Peyer's patch (tissue), 4 donors: ENCODE results near the gene PCNP.

ENCODE experiments used
- POLR2A ChIP-seq, 2 donors: fragments of 450-650 bp; IDR thresholded peaks; one replicate each; pipeline ENCODE4 v1.5.1; 2017; ENCODE audit warnings: antibody characterized with exemption in 2 of 2, mild to moderate bottlenecking in 2 of 2, moderate library complexity in 2 of 2
- TF ChIP-seq, protein P1 (sequence below), 6 experiments: fragments of 450-650 bp in 4 of 6; fragments of 200-600 bp in 2 of 6; sonication (generic) in 1 of 6; IDR thresholded peaks; one replicate each; pipeline ENCODE4 v1.5.1; 2017 to 2019; ENCODE audit warnings: antibody characterized with exemption in 6 of 6, mild to moderate bottlenecking in 3 of 6, moderate library complexity in 1 of 6

- TF ChIP-seq, protein P1, sequence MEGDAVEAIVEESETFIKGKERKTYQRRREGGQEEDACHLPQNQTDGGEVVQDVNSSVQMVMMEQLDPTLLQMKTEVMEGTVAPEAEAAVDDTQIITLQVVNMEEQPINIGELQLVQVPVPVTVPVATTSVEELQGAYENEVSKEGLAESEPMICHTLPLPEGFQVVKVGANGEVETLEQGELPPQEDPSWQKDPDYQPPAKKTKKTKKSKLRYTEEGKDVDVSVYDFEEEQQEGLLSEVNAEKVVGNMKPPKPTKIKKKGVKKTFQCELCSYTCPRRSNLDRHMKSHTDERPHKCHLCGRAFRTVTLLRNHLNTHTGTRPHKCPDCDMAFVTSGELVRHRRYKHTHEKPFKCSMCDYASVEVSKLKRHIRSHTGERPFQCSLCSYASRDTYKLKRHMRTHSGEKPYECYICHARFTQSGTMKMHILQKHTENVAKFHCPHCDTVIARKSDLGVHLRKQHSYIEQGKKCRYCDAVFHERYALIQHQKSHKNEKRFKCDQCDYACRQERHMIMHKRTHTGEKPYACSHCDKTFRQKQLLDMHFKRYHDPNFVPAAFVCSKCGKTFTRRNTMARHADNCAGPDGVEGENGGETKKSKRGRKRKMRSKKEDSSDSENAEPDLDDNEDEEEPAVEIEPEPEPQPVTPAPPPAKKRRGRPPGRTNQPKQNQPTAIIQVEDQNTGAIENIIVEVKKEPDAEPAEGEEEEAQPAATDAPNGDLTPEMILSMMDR (IDR thresholded peaks at IDR 0.05), result no peak
- no peak for TF ChIP-seq POLR2A (IDR thresholded peaks at IDR 0.05)
Observed at GRCh38 chr3:101624857-101625256, 50.9 kb downstream of the PCNP start.
